Measurements from ENCODE around the gene LRRC51. TPM values are rescaled to one million over a fixed set of nuclear protein-coding genes. Genes with fewer than 3 reads are reported as not detected.

The LRRC51 gene
- 22.4 TPM for total RNA-seq

GRCh38 chr11:72080326-72081183 is at the start of gene LRRC51, which contains the start of gene NUMA1:
LRRC51 (plus strand) TSS chr11:72080850; CDS start chr11:72089084, 8,234 bp downstream.
NUMA1 (minus strand) TSS chr11:72080542; CDS start chr11:72035943, 44,599 bp downstream.
- DNase-seq (ENCODE audit: low spot score), result peak; percentile 100

- no peak for DNase-seq (ENCODE audit: low spot score)
These were observed 44.0 kb upstream of the LRRC51 start for GRCh38 chr11:72036687-72037086.

GRCh38 chr11:72037554-72038311 is 42.9 kb upstream of the LRRC51 start:
- DNase-seq (ENCODE audit: low spot score), result no peak

- DNase-seq (ENCODE audit: low spot score), result peak; percentile 75
These were observed 42.2 kb upstream of the LRRC51 start for GRCh38 chr11:72038491-72038890.

- DNase-seq (ENCODE audit: low spot score), result no peak
These were observed 41.4 kb upstream of the LRRC51 start for GRCh38 chr11:72039031-72039855.

GRCh38 chr11:72039856-72040401 is 40.7 kb upstream of the LRRC51 start:
- DNase-seq (ENCODE audit: low spot score), result peak; percentile 55

GRCh38 chr11:72040491-72041363 is 39.9 kb upstream of the LRRC51 start:
- peak; percentile 96 for DNase-seq (ENCODE audit: low spot score)

- DNase-seq (ENCODE audit: low spot score), result peak; percentile 81
These were observed 39.1 kb upstream of the LRRC51 start for GRCh38 chr11:72041364-72042063.

- DNase-seq (ENCODE audit: low spot score), result no peak
These were observed 38.4 kb upstream of the LRRC51 start for GRCh38 chr11:72042064-72042745.

- DNase-seq (ENCODE audit: low spot score), result no peak
These were observed 34.8 kb upstream of the LRRC51 start for GRCh38 chr11:72045849-72046248.

- peak; percentile 43 for DNase-seq (ENCODE audit: low spot score)
These were observed 31.7 kb upstream of the LRRC51 start for GRCh38 chr11:72048766-72049460.

GRCh38 chr11:72058416-72059034 is 22.1 kb upstream of the LRRC51 start:
- no peak for DNase-seq (ENCODE audit: low spot score)

GRCh38 chr11:72061739-72062396 is 18.8 kb upstream of the LRRC51 start:
- peak; percentile 9 for DNase-seq (ENCODE audit: low spot score)

- no peak for DNase-seq (ENCODE audit: low spot score)
These were observed 13.8 kb upstream of the LRRC51 start for GRCh38 chr11:72066855-72067254.

GRCh38 chr11:72067266-72067665 is 13.4 kb upstream of the LRRC51 start:
- DNase-seq (ENCODE audit: low spot score), result no peak

- DNase-seq (ENCODE audit: low spot score), result no peak
These were observed 13.0 kb upstream of the LRRC51 start for GRCh38 chr11:72067676-72068075.

- no peak for DNase-seq (ENCODE audit: low spot score)
These were observed 11.4 kb upstream of the LRRC51 start for GRCh38 chr11:72069200-72069599.
